PC-3 (cell line): Measurements from ENCODE around the gene MAGEH1. TPM values are rescaled to one million over a fixed set of nuclear protein-coding genes. Genes with fewer than 3 reads are reported as not detected.

Experiments used
- ATAC-seq: fragments of 200-7000 bp; cut with Tn5 transposase; 2 replicates; pipeline ENCODE4 v1.9.1; 2020; ENCODE audit warnings: mild to moderate bottlenecking, moderate library complexity
- BruUV-seq: library from RNA; stranded (reverse); fragments of 400-500 nt; replicated peaks from 2 replicates; lab custom pipeline; 2021; lab: Mats Ljungman, UMichigan
- CTCF ChIA-PET: fragments of 300-600 bp; sonication (Branson Sonifier 250); formaldehyde crosslinking; loops from one replicate; lab custom pipeline; 2022; ENCODE audit warnings: antibody characterized with exemption; lab: Charles Lee
- POLR2A ChIA-PET: fragments of 300-600 bp; sonication (Branson Sonifier 250); formaldehyde crosslinking; loops from one replicate; lab custom pipeline; 2022; ENCODE audit warnings: antibody characterized with exemption; ENCODE audit not compliant: unreplicated experiment; lab: Charles Lee
- DNase-seq: peaks from one replicate; pipeline ENCODE4 v3.0.0-alpha.2; 2015
- H2AFZ ChIP-seq: fragments of 300-600 bp; sonication (generic); 2 replicates; pipeline ENCODE4 v1.6.0; 2016; ENCODE audit warnings: antibody characterized with exemption, low read length
- H3F3A ChIP-seq: fragments of 300-600 bp; sonication (generic); one replicate; pipeline ENCODE4 v1.6.0; 2017; ENCODE audit warnings: antibody characterized with exemption, low read length, control low read depth, mild to moderate bottlenecking; ENCODE audit not compliant: unreplicated experiment
- H3K27ac ChIP-seq: fragments of 300-600 bp; sonication (generic); 2 replicates; pipeline ENCODE4 v1.5.1; 2016; ENCODE audit warnings: mild to moderate bottlenecking, low read length
- H3K27me3 ChIP-seq: fragments of 300-600 bp; sonication (generic); 2 replicates; pipeline ENCODE4 v1.6.1; 2016; ENCODE audit warnings: low read length, mixed read lengths
- H3K36me3 ChIP-seq: fragments of 300-600 bp; sonication (generic); 2 replicates; pipeline ENCODE4 v1.6.1; 2016; ENCODE audit warnings: low read depth, mixed run types, low read length, mixed read lengths
- H3K4me1 ChIP-seq: fragments of 300-600 bp; sonication (generic); 2 replicates; pipeline ENCODE4 v1.5.1; 2016; ENCODE audit warnings: low read length; ENCODE audit not compliant: insufficient read depth
- H3K4me2 ChIP-seq: fragments of 300-600 bp; sonication (generic); 2 replicates; pipeline ENCODE4 v1.6.0; 2016; ENCODE audit warnings: low read length
- H3K4me3 ChIP-seq: fragments of 300-600 bp; sonication (generic); 2 replicates; pipeline ENCODE4 v1.5.1; 2016; ENCODE audit warnings: mild to moderate bottlenecking, low read length, mixed read lengths
- H3K79me2 ChIP-seq: fragments of 300-600 bp; sonication (generic); 2 replicates; pipeline ENCODE4 v1.6.1; 2017; ENCODE audit warnings: low read length, mixed read lengths
- H3K9ac ChIP-seq: fragments of 300-600 bp; sonication (generic); 2 replicates; pipeline ENCODE4 v1.6.0; 2016; ENCODE audit warnings: mild to moderate bottlenecking, low read length
- H3K9me2 ChIP-seq: fragments of 300-600 bp; sonication (generic); replicated peaks from 2 replicates; pipeline ENCODE4 v1.6.1; 2016; ENCODE audit warnings: mixed run types, low read length, mixed read lengths
- H3K9me3 ChIP-seq: fragments of 300-600 bp; sonication (generic); 2 replicates; pipeline ENCODE4 v1.6.1; 2016; ENCODE audit warnings: low read length, mixed read lengths
- H4K20me1 ChIP-seq: fragments of 300-600 bp; sonication (generic); 2 replicates; pipeline ENCODE4 v1.6.1; 2016; ENCODE audit warnings: low read length, mixed read lengths
- EZH2 ChIP-seq: fragments of 300-600 bp; sonication (generic); IDR thresholded peaks from one replicate; pipeline ENCODE4 v1.6.1; 2017; ENCODE audit warnings: antibody characterized with exemption, mild to moderate bottlenecking, low read length; ENCODE audit not compliant: unreplicated experiment
- EZH2phosphoT487 ChIP-seq: fragments of 300-600 bp; sonication (generic); IDR thresholded peaks from 2 replicates; pipeline ENCODE4 v1.6.1; 2018; ENCODE audit warnings: mild to moderate bottlenecking, antibody characterized with exemption, low read length, borderline replicate concordance
- intact Hi-C: fragments of 100-400 bp; cut with micrococcal nuclease; formaldehyde crosslinking; loops from 2 replicates; pipeline ENCODE4 v1.9.0; 2023
- microRNA-seq: library from miRNA; unstranded; fragments of <30 nt; microRNA quantifications from one replicate; pipeline ENCODE4 v1.1.0, GENCODE V29; 2020; ENCODE audit not compliant: unreplicated experiment
- total RNA-seq: library from RNA; depleted of rRNA; stranded (reverse); fragments of >200 nt; gene quantifications from 2 replicates; pipeline ENCODE4 v1.2.3, GENCODE V29; 2014; rRNA removed
- TF ChIP-seq, protein P1 (sequence below): fragments of 300-600 bp; sonication (generic); conservative IDR thresholded peaks from 2 replicates; pipeline ENCODE4 v1.5.1; 2017; ENCODE audit warnings: antibody characterized with exemption, low read depth, mild to moderate bottlenecking, low read length

Gene MAGEH1
- total RNA-seq, 1 experiment from 2014 or later, result 2.7 TPM

DNA sequence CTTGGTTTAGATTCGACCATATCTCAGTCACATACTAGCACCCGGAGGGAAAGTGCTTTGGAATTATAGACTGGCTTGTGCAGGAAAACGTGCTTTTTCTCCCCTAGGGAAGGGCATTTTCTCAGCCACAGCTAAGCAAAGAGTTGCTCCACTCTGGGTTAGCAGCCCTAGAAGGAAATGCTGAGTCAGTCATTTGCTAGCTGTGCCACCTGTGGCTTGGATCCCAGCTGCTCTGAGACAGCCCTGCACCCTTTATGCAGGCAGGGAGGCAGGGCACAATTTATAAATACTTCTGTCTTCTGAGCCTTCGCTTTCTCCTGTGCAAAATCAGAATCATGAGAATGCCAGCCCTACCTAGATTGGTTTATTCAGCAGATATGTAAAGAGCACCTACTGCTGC lies 39.0 kb downstream of the MAGEH1 start:
- ATAC-seq, result no peak
- no peaks in the 10 kb centered on the region for H3F3A ChIP-seq
- no peaks in the 10 kb centered on the region for H3K79me2 ChIP-seq
- BruUV-seq, result no TSS peak
- intact Hi-C loops, result no loop called here
- no peak overlapping the region for H2AFZ ChIP-seq
- no peaks in the 10 kb centered on the region for H3K27me3 ChIP-seq
- H3K4me3 ChIP-seq, result no peak overlapping the region
- H4K20me1 ChIP-seq, result no peaks in the 10 kb centered on the region
- H3K9ac ChIP-seq, result no peak overlapping the region
- no peak for DNase-seq
- no peaks in the 10 kb centered on the region for H3K9me3 ChIP-seq
- TF ChIP-seq EZH2phosphoT487 (no peak), EZH2 (no peak)
- TF ChIP-seq, protein P1, sequence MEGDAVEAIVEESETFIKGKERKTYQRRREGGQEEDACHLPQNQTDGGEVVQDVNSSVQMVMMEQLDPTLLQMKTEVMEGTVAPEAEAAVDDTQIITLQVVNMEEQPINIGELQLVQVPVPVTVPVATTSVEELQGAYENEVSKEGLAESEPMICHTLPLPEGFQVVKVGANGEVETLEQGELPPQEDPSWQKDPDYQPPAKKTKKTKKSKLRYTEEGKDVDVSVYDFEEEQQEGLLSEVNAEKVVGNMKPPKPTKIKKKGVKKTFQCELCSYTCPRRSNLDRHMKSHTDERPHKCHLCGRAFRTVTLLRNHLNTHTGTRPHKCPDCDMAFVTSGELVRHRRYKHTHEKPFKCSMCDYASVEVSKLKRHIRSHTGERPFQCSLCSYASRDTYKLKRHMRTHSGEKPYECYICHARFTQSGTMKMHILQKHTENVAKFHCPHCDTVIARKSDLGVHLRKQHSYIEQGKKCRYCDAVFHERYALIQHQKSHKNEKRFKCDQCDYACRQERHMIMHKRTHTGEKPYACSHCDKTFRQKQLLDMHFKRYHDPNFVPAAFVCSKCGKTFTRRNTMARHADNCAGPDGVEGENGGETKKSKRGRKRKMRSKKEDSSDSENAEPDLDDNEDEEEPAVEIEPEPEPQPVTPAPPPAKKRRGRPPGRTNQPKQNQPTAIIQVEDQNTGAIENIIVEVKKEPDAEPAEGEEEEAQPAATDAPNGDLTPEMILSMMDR, result no peak
- H3K27ac ChIP-seq, result no peak overlapping the region
- no peaks in the 10 kb centered on the region for H3K9me2 ChIP-seq
- H3K36me3 ChIP-seq, result no peaks in the 10 kb centered on the region
- no peak overlapping the region for H3K4me2 ChIP-seq
- CTCF ChIA-PET, result no interaction called here
- peaks cover 5% of the 10 kb centered on the region; the same call in 1 of the 2 replicates for H3K4me1 ChIP-seq
- POLR2A ChIA-PET, result no interaction called here

Small RNA genes within 50 kb of the gene (microRNA-seq; reads per million reads assigned to microRNA genes)
- not detected for gene MIR4536-1
- gene MIR4536-2, result not detected

Other genes with a start within 250 kb of the MAGEH1 start
- gene PAGE5, start 231.8 kb upstream of the MAGEH1 start, total RNA-seq, result not detected in 2 replicates
- gene PAGE3, start 187.2 kb upstream of the MAGEH1 start, total RNA-seq, result not detected in 2 replicates
- 0.22 TPM in 1 of 2 replicates, not detected in the other for gene USP51, start 37.7 kb downstream of the MAGEH1 start, total RNA-seq
- not detected in 2 replicates for gene FOXR2, start 171.3 kb downstream of the MAGEH1 start, total RNA-seq